ENCODE data around the gene WDR27. TPM values are rescaled to one million over a fixed set of nuclear protein-coding genes. Genes with fewer than 3 reads are reported as not detected.
"Not testable (repeated sequence)": the region's sequence is repeated elsewhere in the genome, so short reads cannot be mapped to it uniquely, and the experiment has no call there.

WDR27 gene
- total RNA-seq, 2 donors from 2014 or later = 17.4 to 43.8 TPM

DNA sequence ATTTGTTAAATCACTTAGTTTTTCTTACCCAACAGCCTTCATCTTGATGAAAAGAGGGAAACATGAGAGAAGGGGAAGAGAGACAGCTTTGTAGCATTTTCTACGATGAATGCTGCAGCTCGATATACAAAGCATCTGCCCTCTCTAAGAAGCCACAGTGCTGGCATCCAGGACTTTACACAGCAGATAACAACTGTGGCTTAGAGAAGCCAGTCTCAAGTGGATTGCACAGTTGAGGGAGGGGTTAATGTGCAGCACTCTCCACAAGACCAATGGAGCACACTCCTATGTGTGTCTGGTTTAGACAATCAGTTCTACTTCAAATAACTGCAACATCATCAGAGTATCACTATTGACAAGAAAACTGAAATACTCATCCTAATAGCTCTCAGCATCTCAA, 5.9 kb upstream of the WDR27 start:
- TF ChIP-seq, protein P1, sequence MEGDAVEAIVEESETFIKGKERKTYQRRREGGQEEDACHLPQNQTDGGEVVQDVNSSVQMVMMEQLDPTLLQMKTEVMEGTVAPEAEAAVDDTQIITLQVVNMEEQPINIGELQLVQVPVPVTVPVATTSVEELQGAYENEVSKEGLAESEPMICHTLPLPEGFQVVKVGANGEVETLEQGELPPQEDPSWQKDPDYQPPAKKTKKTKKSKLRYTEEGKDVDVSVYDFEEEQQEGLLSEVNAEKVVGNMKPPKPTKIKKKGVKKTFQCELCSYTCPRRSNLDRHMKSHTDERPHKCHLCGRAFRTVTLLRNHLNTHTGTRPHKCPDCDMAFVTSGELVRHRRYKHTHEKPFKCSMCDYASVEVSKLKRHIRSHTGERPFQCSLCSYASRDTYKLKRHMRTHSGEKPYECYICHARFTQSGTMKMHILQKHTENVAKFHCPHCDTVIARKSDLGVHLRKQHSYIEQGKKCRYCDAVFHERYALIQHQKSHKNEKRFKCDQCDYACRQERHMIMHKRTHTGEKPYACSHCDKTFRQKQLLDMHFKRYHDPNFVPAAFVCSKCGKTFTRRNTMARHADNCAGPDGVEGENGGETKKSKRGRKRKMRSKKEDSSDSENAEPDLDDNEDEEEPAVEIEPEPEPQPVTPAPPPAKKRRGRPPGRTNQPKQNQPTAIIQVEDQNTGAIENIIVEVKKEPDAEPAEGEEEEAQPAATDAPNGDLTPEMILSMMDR (IDR thresholded peaks at IDR 0.05) = no peak
- Histone ChIP-seq H3K9me3 (no peaks in the 10 kb centered on the region), H3K4me3 (no peak overlapping the region), H3K27me3 (no peaks in the 10 kb centered on the region), H3K4me1 (peaks cover 8% of the 10 kb centered on the region), H3K9ac (ENCODE audit: low read depth in 2 of 2, low read length in 2 of 2) (no peak overlapping the region), H3K27ac (no peak overlapping the region), H3K36me3 (no peaks in the 10 kb centered on the region)
- no peak for DNase-seq
- intact Hi-C loops (cut with DNase I) = loop anchor here (10.0 kb wide), 1 partner anchor 47 kb away; the partner anchor contains the start of genes DYNLT2 and ERMARD

GRCh38 chr6:169702840-169703246, 1.0 kb upstream of the WDR27 start:
- Histone ChIP-seq H3K27ac (peak overlapping the region; percentile 94), H3K9me3 (no peaks in the 10 kb centered on the region), H3K36me3 (no peaks in the 10 kb centered on the region), H3K4me1 (peaks cover 8% of the 10 kb centered on the region), H3K4me3 (peak overlapping the region; percentile 92), H3K27me3 (no peaks in the 10 kb centered on the region), H3K9ac (ENCODE audit: low read depth in 2 of 2, low read length in 2 of 2) (peak overlapping the region; percentile 95 to 97)
- TF ChIP-seq, protein P1 (IDR thresholded peaks at IDR 0.05) = no peak
- no peak for DNase-seq
- intact Hi-C loops (cut with DNase I) = loop anchor here (10.0 kb wide), 1 partner anchor 52 kb away; the partner anchor contains the start of genes DYNLT2 and ERMARD

DNA sequence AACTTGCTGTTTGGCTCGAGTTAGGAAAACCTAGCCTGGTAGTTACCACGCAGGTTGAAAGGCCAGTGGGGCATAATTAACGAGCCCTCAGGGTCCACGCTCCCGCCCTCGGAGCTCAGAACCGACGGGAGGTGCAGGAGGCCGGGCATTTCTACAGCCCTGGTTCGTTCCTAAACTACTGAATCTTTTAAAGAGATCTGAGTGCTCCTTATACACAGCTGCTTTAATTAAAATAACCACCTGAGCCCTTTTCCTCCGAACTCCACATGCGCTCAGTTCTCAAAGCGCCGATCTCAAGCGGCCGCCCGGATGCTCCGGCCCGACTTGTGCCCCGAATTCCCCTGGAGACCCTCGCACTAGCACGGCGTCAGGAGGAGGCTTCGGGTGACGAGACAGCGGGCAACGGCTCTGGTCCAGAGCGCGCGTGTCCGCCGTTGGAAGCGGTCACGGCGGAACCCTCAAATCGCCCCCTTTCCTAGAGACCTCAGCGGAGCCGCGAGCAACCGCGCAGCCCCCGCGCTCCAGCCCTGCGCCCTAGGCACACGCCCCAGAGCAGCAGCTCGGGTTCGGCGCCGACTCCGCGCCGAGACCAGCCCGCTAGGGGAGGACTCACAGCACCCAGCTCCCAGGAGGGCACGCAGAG, 397 bp downstream of the WDR27 start:
- intact Hi-C loops (cut with DNase I) = loop anchor here (10.0 kb wide), 1 partner anchor 53 kb away; the partner anchor contains the start of genes DYNLT2 and ERMARD
- Histone ChIP-seq H3K4me1 (peaks cover 8% of the 10 kb centered on the region), H3K9ac (ENCODE audit: low read depth in 2 of 2, low read length in 2 of 2) (peak overlapping the region; percentile 92 to 95), H3K27ac (peak overlapping the region; percentile 94), H3K9me3 (no peaks in the 10 kb centered on the region), H3K36me3 (no peaks in the 10 kb centered on the region), H3K27me3 (no peaks in the 10 kb centered on the region), H3K4me3 (peak overlapping the region; percentile 92)
- TF ChIP-seq, protein P1 (IDR thresholded peaks at IDR 0.05) = no peak
- peak; percentile 39 for DNase-seq

GRCh38 chr6:169700296-169700695, 1.5 kb downstream of the WDR27 start:
- Histone ChIP-seq H3K27ac (no peak overlapping the region), H3K36me3 (no peaks in the 10 kb centered on the region), H3K4me1 (peaks cover 8% of the 10 kb centered on the region), H3K4me3 (no peak overlapping the region), H3K27me3 (no peaks in the 10 kb centered on the region), H3K9ac (ENCODE audit: low read depth in 2 of 2, low read length in 2 of 2) (peak overlapping the region in 1 of 2 donors; percentile 95), H3K9me3 (no peaks in the 10 kb centered on the region)
- intact Hi-C loops (cut with DNase I) = loop anchor here (10.0 kb wide), 1 partner anchor 55 kb away; the partner anchor contains the start of genes DYNLT2 and ERMARD
- TF ChIP-seq, protein P1 (IDR thresholded peaks at IDR 0.05) = no peak
- DNase-seq = peak; percentile 26

- intact Hi-C loops (cut with DNase I); H3K4me3 ChIP-seq; H3K9ac ChIP-seq (ENCODE audit: low read depth in 2 of 2, low read length in 2 of 2); H3K9me3 ChIP-seq; H3K27ac ChIP-seq; H3K4me1 ChIP-seq; DNase-seq; H3K27me3 ChIP-seq; H3K36me3 ChIP-seq: not testable (repeated sequence)
These were observed 4.7 kb downstream of the WDR27 start for GRCh38 chr6:169697115-169697514.

DNA sequence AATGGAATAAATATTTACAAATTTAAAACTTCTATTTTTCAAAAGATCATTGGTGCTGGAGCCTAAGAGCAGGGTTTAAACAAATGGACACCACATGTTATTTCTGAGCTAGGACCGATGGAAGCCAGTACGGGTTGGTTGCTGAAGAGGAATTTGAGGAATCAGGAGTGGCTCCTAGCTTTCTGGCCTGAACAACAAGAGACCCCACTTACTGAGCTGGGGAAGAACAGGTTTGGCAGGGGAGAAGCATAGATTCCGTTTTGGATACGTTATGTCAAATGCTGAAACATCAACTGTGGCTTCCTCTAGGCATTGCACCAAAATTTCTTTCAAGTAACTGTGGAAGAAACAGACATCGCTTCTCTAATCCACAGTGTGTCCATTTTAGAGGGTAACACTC, 6.7 kb downstream of the WDR27 start:
- TF ChIP-seq, protein P1 (IDR thresholded peaks at IDR 0.05) = no peak
- Histone ChIP-seq H3K27me3 (no peaks in the 10 kb centered on the region), H3K9ac (ENCODE audit: low read depth in 2 of 2, low read length in 2 of 2) (no peak overlapping the region), H3K4me3 (no peak overlapping the region), H3K9me3 (no peaks in the 10 kb centered on the region), H3K4me1 (no peaks in the 10 kb centered on the region), H3K27ac (no peak overlapping the region), H3K36me3 (no peaks in the 10 kb centered on the region)
- intact Hi-C loops (cut with DNase I) = no loop called here
- DNase-seq = no peak
